Adrenal gland (tissue), 12 donors: Measurements from ENCODE around the gene TLX2. TPM values are rescaled to one million over a fixed set of nuclear protein-coding genes. Genes with fewer than 3 reads are reported as not detected.

Experiments used
- DNase-seq, 7 donors: peaks; one replicate each; pipeline ENCODE4 v3.0.0-alpha.2; 2019 to 2020
- H3K27ac ChIP-seq, 5 donors: fragments of 200-600 bp; sonication (generic) in 4 of 5; 1 replicate in 3 of 5; 2 replicates in 2 of 5; pipeline versions ENCODE4 v1.5.1 to v1.8.0; 2016 to 2020; ENCODE audit warnings: mild to moderate bottlenecking in 1 of 5
- H3K27me3 ChIP-seq: fragments of 200-600 bp; 2 replicates; pipeline ENCODE4 v1.8.0; 2021
- H3K36me3 ChIP-seq, 2 donors: fragments of 200-600 bp; replicated peaks in 1 of 2; 1 replicate in 1 of 2; 2 replicates in 1 of 2; pipeline versions ENCODE4 v1.5.1 to v1.8.0; 2018 to 2022
- H3K4me1 ChIP-seq, 2 donors: fragments of 200-600 bp; replicated peaks in 1 of 2; 1 replicate in 1 of 2; 2 replicates in 1 of 2; pipeline versions ENCODE4 v1.5.1 to v1.8.0; 2018 to 2021
- H3K4me3 ChIP-seq, 4 donors: fragments of 200-600 bp; sonication (generic) in 3 of 4; one replicate each; pipeline ENCODE4 v1.5.1; 2016 to 2018
- H3K9me3 ChIP-seq, 3 donors: fragments of 200-600 bp; sonication (generic) in 1 of 3; replicated peaks in 1 of 3; 1 replicate in 2 of 3; 2 replicates in 1 of 3; pipeline versions ENCODE4 v1.5.1 to v1.8.0; 2016 to 2021
- POLR2A ChIP-seq, 2 donors: fragments of 450-650 bp; IDR thresholded peaks; one replicate each; pipeline ENCODE4 v1.6.1; 2017; ENCODE audit warnings: antibody characterized with exemption in 2 of 2, mild to moderate bottlenecking in 2 of 2, moderate library complexity in 1 of 2
- WGBS, 4 donors: extraction: QIAGEN DNeasy Blood & Tissue Kit in 2 of 4; methylation state at CpG; one replicate each; pipeline versions ENCODE4 v1.1.5 to v1.1.7; 2013 to 2017; 5-methylcytosine and 5-hydroxymethylcytosine counted together
- intact Hi-C, 2 donors: fragments of 100-400 bp; cut with DNase I; formaldehyde crosslinking; loops; one replicate each; pipeline versions ENCODE4 v1.14.1 to v1.15.0; 2022 to 2023
- polyA plus RNA-seq, 3 donors: library from polyadenylated mRNA; stranded (reverse); fragments of 200-250 nt in 2 of 3; fragments of 350-450 nt in 1 of 3; fragmentation: Illumina TruSeq in 1 of 3; extraction: RNeasy Lipid Tissue Mini Kit (QIAGEN cat#74804) in 1 of 3; gene quantifications; one replicate each; pipeline ENCODE4 v1.2.3, GENCODE V29; 2013 to 2014
- total RNA-seq, 9 donors: library from RNA; depleted of rRNA in 4 of 9; stranded (reverse); fragments of >200 nt in 4 of 9; fragments of 120-200 nt in 1 of 9; fragmentation: NEBNext Ultra II Directional in 1 of 9; extraction: Animal tissue kit (Norgen Biotek cat#: 25700) in 1 of 9; gene quantifications; one replicate each; pipeline versions ENCODE4 v1.1.0 to v1.2.4, GENCODE V29; 2013 to 2023
- TF ChIP-seq, protein P1 (sequence below), 6 experiments: fragments of 450-650 bp in 4 of 6; fragments of 200-600 bp in 2 of 6; sonication (generic) in 1 of 6; IDR thresholded peaks; 1 replicate in 5 of 6; 2 replicates in 1 of 6; pipeline versions ENCODE4 v1.5.1 to v1.8.0; 2016 to 2021; ENCODE audit warnings: antibody characterized with exemption in 6 of 6, mild to moderate bottlenecking in 2 of 6, moderate library complexity in 1 of 6
- donor health status: healthy with polysubstance abuse.
- donor health status: Bipolar disorder and iron deficiency.
- donor health status: DM: yes; HTN: yes; CAD: no.
- donor health status: DM: no; HTN: no; CAD: no.
- donor health status: DM: no; HTN: no; CAD: no.
- donor health status: DM: yes; HTN: yes; CAD: no.

TLX2 gene
- total and polyA plus RNA-seq, 12 donors, result 0.46 to 22.8 (median 3.5) TPM; not detected in 4

DNA sequence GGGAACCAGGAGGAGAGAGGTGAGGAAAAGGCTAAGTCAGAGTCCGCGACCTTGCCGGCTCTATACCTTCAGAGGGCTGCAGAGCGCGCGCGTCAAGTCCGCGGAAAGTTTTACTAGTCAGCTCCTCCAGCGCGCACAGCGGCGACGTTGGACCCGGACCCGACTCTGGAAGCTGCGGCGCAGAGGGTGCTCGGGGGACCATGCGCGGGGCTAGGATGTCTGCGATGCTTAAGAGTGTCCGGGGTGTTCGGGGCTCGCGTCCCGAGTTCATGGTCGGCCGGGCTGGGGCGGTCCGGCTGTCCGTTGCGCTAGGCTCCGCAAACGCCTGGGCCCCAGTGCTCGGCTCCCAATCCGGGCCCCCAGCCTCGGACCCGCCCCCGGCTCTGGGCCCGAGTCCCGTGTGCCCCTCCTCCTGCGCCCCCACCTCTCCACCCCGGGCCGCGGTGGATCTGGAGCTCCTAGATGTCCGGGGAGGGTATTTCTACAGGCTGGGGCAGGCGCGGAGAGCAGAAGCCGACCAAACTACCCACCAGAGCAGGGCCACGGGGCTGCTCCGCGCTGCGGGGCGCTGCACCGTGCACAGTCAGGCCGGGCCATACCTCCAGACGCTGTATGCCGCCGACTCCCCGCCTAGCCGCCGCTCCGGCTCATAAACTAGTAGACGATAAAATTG, 14.8 kb upstream of the TLX2 start, which contains the start of gene LBX2:
Gene LBX2, minus strand, starts transcription at position 337 of the 673 bp plus-strand sequence. Its CDS starts 66 bp downstream, at position 271.
- Histone ChIP-seq H3K4me1 (peaks cover 6 to 42% of the 10 kb centered on the region in 2 donors), H3K9me3 (no peaks in the 10 kb centered on the region), H3K27ac (no peak within 1 kb of the TSS), H3K36me3 (no peaks in the 10 kb centered on the region), H3K27me3 (peaks cover 39% of the 10 kb centered on the region), H3K4me3 (peak within 1 kb of the TSS in 1 of 4 donors; percentile 39)
- no peak for TF ChIP-seq POLR2A (IDR thresholded peaks at IDR 0.05)
- TF ChIP-seq, protein P1, sequence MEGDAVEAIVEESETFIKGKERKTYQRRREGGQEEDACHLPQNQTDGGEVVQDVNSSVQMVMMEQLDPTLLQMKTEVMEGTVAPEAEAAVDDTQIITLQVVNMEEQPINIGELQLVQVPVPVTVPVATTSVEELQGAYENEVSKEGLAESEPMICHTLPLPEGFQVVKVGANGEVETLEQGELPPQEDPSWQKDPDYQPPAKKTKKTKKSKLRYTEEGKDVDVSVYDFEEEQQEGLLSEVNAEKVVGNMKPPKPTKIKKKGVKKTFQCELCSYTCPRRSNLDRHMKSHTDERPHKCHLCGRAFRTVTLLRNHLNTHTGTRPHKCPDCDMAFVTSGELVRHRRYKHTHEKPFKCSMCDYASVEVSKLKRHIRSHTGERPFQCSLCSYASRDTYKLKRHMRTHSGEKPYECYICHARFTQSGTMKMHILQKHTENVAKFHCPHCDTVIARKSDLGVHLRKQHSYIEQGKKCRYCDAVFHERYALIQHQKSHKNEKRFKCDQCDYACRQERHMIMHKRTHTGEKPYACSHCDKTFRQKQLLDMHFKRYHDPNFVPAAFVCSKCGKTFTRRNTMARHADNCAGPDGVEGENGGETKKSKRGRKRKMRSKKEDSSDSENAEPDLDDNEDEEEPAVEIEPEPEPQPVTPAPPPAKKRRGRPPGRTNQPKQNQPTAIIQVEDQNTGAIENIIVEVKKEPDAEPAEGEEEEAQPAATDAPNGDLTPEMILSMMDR (IDR thresholded peaks at IDR 0.05), result no peak
- intact Hi-C loops, result no loop called here
- DNase-seq, result no peak
- 5 to 14% (median 7%) methylated on average over 8 to 65 of the region's 65 CpGs for WGBS, 4 donors

- no peak for DNase-seq
- H3K36me3 ChIP-seq, result peaks cover 0 to 5% of the 10 kb centered on the region in 2 donors
- no peak for TF ChIP-seq POLR2A (IDR thresholded peaks at IDR 0.05)
- TF ChIP-seq, protein P1 (IDR thresholded peaks at IDR 0.05), result no peak
- H3K4me3 ChIP-seq, result no peak overlapping the region
- intact Hi-C loops, result no loop called here
- peaks cover 39% of the 10 kb centered on the region for H3K27me3 ChIP-seq
- peaks cover 6 to 46% of the 10 kb centered on the region in 2 donors for H3K4me1 ChIP-seq
- no peaks in the 10 kb centered on the region for H3K9me3 ChIP-seq
- H3K27ac ChIP-seq, result no peak overlapping the region
- 48 to 56% (median 52%) methylated on average over 14 to 15 of the region's 15 CpGs for WGBS, 4 donors
Measured at GRCh38 chr2:74499940-74500577, 14.2 kb upstream of the TLX2 start.

DNA sequence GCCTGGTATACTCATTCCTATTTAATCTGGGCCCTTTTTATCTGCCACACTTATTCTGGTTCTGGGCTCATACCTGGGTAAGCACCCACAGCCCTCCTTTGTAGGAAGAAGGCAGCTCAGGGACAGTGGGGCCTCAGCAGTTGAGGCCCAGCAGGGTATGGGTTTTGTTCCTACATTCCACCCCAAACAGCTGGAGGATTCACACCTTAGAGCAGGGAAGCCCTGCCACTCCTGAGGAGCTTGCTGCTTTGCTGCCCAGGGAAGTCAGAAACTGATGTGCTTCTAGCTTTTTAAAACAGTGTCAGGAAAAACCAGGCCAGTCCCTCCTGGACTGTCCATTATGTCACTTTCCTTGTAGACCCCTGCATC, 13.7 kb upstream of the TLX2 start:
- Histone ChIP-seq H3K27ac (no peak overlapping the region), H3K4me1 (peaks cover 6 to 51% of the 10 kb centered on the region in 2 donors), H3K27me3 (peaks cover 39% of the 10 kb centered on the region), H3K36me3 (peaks cover 0 to 10% of the 10 kb centered on the region in 2 donors), H3K4me3 (no peak overlapping the region), H3K9me3 (no peaks in the 10 kb centered on the region)
- TF ChIP-seq, protein P1 (IDR thresholded peaks at IDR 0.05), result no peak
- TF ChIP-seq POLR2A (IDR thresholded peaks at IDR 0.05), result no peak
- intact Hi-C loops, result no loop called here
- no peak for DNase-seq

- peaks cover 0 to 12% of the 10 kb centered on the region in 2 donors for H3K36me3 ChIP-seq
- H3K27ac ChIP-seq, result no peak overlapping the region
- H3K27me3 ChIP-seq, result peaks cover 39% of the 10 kb centered on the region
- peaks cover 15 to 60% of the 10 kb centered on the region in 2 donors for H3K4me1 ChIP-seq
- no peaks in the 10 kb centered on the region for H3K9me3 ChIP-seq
- H3K4me3 ChIP-seq, result no peak overlapping the region
- no peak for DNase-seq
- intact Hi-C loops, result no loop called here
- TF ChIP-seq, protein P1 (IDR thresholded peaks at IDR 0.05), result no peak
- no peak for TF ChIP-seq POLR2A (IDR thresholded peaks at IDR 0.05)
- 78 to 87% (median 79%) methylated on average over 18 of the region's 18 CpGs for WGBS, 4 donors
Measured at GRCh38 chr2:74501335-74502071, 12.7 kb upstream of the TLX2 start.
